Chondrocyte (in vitro differentiated cells): ENCODE measurements around the gene KAT2A. TPM values are rescaled to one million over a fixed set of nuclear protein-coding genes. Genes with fewer than 3 reads are reported as not detected.
A peak's percentile ranks its signal among the peaks of the same experiment; 100 is the strongest.

ENCODE experiments used
- DNase-seq: peaks from one replicate; pipeline ENCODE4 v3.0.0; 2021; ENCODE audit warnings: mixed read lengths, low spot score
- H3K27ac Mint-ChIP-seq: one replicate; pipeline ENCODE4 v1.8.0; 2021; ENCODE audit warnings: mild to moderate bottlenecking, moderate library complexity, mixed read lengths; ENCODE audit not compliant: unreplicated experiment
- H3K27me3 Mint-ChIP-seq: 2 replicates; pipeline ENCODE4 v1.8.0; 2021; ENCODE audit warnings: low read depth, mixed read lengths
- H3K36me3 Mint-ChIP-seq: 2 replicates; pipeline ENCODE4 v1.8.0; 2021; ENCODE audit warnings: low read depth, mixed read lengths
- H3K4me1 Mint-ChIP-seq: 2 replicates; pipeline ENCODE4 v1.8.0; 2021; ENCODE audit warnings: low read depth, mild to moderate bottlenecking, mixed read lengths
- H3K4me3 Mint-ChIP-seq: one replicate; pipeline ENCODE4 v1.8.0; 2021; ENCODE audit warnings: mild to moderate bottlenecking, moderate library complexity, mixed read lengths; ENCODE audit not compliant: unreplicated experiment
- H3K9me3 Mint-ChIP-seq: 2 replicates; pipeline ENCODE4 v1.8.0; 2021; ENCODE audit warnings: low read depth, mixed read lengths
- CTCF ChIP-seq: fragments of 200-600 bp; sonication (generic); IDR thresholded peaks from 2 replicates; pipeline ENCODE4 v1.5.0; 2021; ENCODE audit warnings: antibody characterized with exemption, mild to moderate bottlenecking, moderate library complexity
- long read RNA-seq: library from polyadenylated mRNA; stranded (forward); transcript quantifications from one replicate; pipeline ENCODE4 v2.0.0, GENCODE V29; 2021
- total RNA-seq: library from RNA; stranded (reverse); gene quantifications from 3 replicates; pipeline ENCODE4 v1.2.1, GENCODE V29; 2021

Gene KAT2A
- 21.7 to 38.0 TPM (median 22.3 TPM) in 3 replicates for total RNA-seq
- long read RNA-seq, transcript KAT2A-201 (18 exons, 3,109 nt) = minor isoform, 9 of 38 reads
- long read RNA-seq, transcript KAT2A-202 (18 exons, 2,990 nt) = major isoform, 14 of 38 reads
- long read RNA-seq, partial matches to known transcripts = 8 of 38 reads
- long read RNA-seq, other reads (novel, unspliced or antisense) = 7 of 38 reads

- H3K4me3 Mint-ChIP-seq = peak within 1 kb of the TSS; percentile 56
- peaks cover 21% of the 10 kb centered on the region for H3K4me1 Mint-ChIP-seq
- H3K36me3 Mint-ChIP-seq = peaks cover 7% of the 10 kb centered on the region
- peak within 1 kb of the TSS; percentile 65 for H3K27ac Mint-ChIP-seq
- TF ChIP-seq CTCF = no peak
- DNase-seq = no peak
- no peaks in the 10 kb centered on the region for H3K27me3 Mint-ChIP-seq
- no peaks in the 10 kb centered on the region for H3K9me3 Mint-ChIP-seq
Measured at GRCh38 chr17:42120770-42121769, at the start of gene KAT2A. Gene KAT2A, minus strand, starts transcription at chr17:42121367. Its CDS starts 63 bp downstream, at chr17:42121304.

- H3K4me3 Mint-ChIP-seq = no peak overlapping the region
- H3K36me3 Mint-ChIP-seq = no peaks in the 10 kb centered on the region
- H3K4me1 Mint-ChIP-seq = no peaks in the 10 kb centered on the region
- no peak overlapping the region for H3K27ac Mint-ChIP-seq
- peaks cover 21% of the 10 kb centered on the region for H3K27me3 Mint-ChIP-seq
- no peaks in the 10 kb centered on the region for H3K9me3 Mint-ChIP-seq
- no peak for TF ChIP-seq CTCF
- no peak for DNase-seq
Measured at GRCh38 chr17:42169351-42169750, 48.2 kb upstream of the KAT2A start.

- TF ChIP-seq CTCF = no peak
- Mint-ChIP-seq H3K4me3 (no peak overlapping the region), H3K27ac (no peak overlapping the region), H3K9me3 (no peaks in the 10 kb centered on the region), H3K36me3 (no peaks in the 10 kb centered on the region), H3K4me1 (no peaks in the 10 kb centered on the region), H3K27me3 (peaks cover 20% of the 10 kb centered on the region)
- DNase-seq = no peak
Measured at GRCh38 chr17:42167807-42168206, 46.6 kb upstream of the KAT2A start.

GRCh38 chr17:42166196-42166763 is 45.1 kb upstream of the KAT2A start:
- TF ChIP-seq CTCF = no peak
- Mint-ChIP-seq H3K27me3 (peaks cover 12% of the 10 kb centered on the region), H3K36me3 (no peaks in the 10 kb centered on the region), H3K9me3 (no peaks in the 10 kb centered on the region), H3K27ac (no peak overlapping the region), H3K4me1 (no peaks in the 10 kb centered on the region), H3K4me3 (no peak overlapping the region)
- DNase-seq = peak; percentile 94

GRCh38 chr17:42165751-42166150 is 44.6 kb upstream of the KAT2A start:
- no peak for TF ChIP-seq CTCF
- H3K27ac Mint-ChIP-seq = no peak overlapping the region
- no peaks in the 10 kb centered on the region for H3K4me1 Mint-ChIP-seq
- no peak for DNase-seq
- peaks cover 7% of the 10 kb centered on the region for H3K27me3 Mint-ChIP-seq
- H3K9me3 Mint-ChIP-seq = no peaks in the 10 kb centered on the region
- no peaks in the 10 kb centered on the region for H3K36me3 Mint-ChIP-seq
- H3K4me3 Mint-ChIP-seq = no peak overlapping the region
